NCI-H1417 (cell line): ENCODE results near the gene PHF21B.
"Not testable (repeated sequence)": the region's sequence is repeated elsewhere in the genome, so short reads cannot be mapped to it uniquely, and the experiment has no call there.

Source experiments
- DNase-seq, 3 experiments: peaks; one replicate each; lab custom pipeline; 2025; lab: John Stamatoyannopoulos, UW

PHF21B gene

GRCh38 chr22:44935724-44936123, 74.1 kb downstream of the PHF21B start:
- no peak for DNase-seq

GRCh38 chr22:44934454-44934735, 75.4 kb downstream of the PHF21B start:
- DNase-seq = no peak

GRCh38 chr22:44933666-44934453, 75.9 kb downstream of the PHF21B start:
- DNase-seq = no peak

- no peak for DNase-seq
Measured at GRCh38 chr22:44932493-44932892, 77.3 kb downstream of the PHF21B start.

GRCh38 chr22:44931766-44932165, 78.0 kb downstream of the PHF21B start:
- no peak for DNase-seq

- no peak for DNase-seq
Measured at GRCh38 chr22:44931077-44931540, 78.7 kb downstream of the PHF21B start.

- no peak for DNase-seq
Measured at GRCh38 chr22:44930711-44931035, 79.1 kb downstream of the PHF21B start.

GRCh38 chr22:44930016-44930710, 79.6 kb downstream of the PHF21B start:
- DNase-seq = no peak

GRCh38 chr22:44929359-44930015, 80.3 kb downstream of the PHF21B start:
- no peak for DNase-seq

GRCh38 chr22:44928711-44929358, 81.0 kb downstream of the PHF21B start:
- DNase-seq = no peak

GRCh38 chr22:44928136-44928463, 81.7 kb downstream of the PHF21B start:
- DNase-seq = no peak

- no peak for DNase-seq
Measured at GRCh38 chr22:44927463-44928135, 82.2 kb downstream of the PHF21B start.

- DNase-seq = no peak
Measured at GRCh38 chr22:44926491-44927415, 83.1 kb downstream of the PHF21B start.

- no peak for DNase-seq
Measured at GRCh38 chr22:44926124-44926475, 83.7 kb downstream of the PHF21B start.

- no peak for DNase-seq
Measured at GRCh38 chr22:44925465-44926123, 84.2 kb downstream of the PHF21B start.

GRCh38 chr22:44924710-44925109, 85.1 kb downstream of the PHF21B start:
- DNase-seq = no peak

GRCh38 chr22:44924098-44924497, 85.7 kb downstream of the PHF21B start:
- DNase-seq = no peak

GRCh38 chr22:44921766-44922165, 88.0 kb downstream of the PHF21B start:
- DNase-seq = not testable (repeated sequence)

GRCh38 chr22:44920183-44920582, 89.6 kb downstream of the PHF21B start:
- no peak for DNase-seq

- DNase-seq = no peak
Measured at GRCh38 chr22:44919691-44920090, 90.1 kb downstream of the PHF21B start.

- DNase-seq = no peak
Measured at GRCh38 chr22:44918925-44919392, 90.8 kb downstream of the PHF21B start.
